Neural progenitor cell (in vitro differentiated cells): Measurements from ENCODE around the gene B3GNT9. TPM values are rescaled to one million over a fixed set of nuclear protein-coding genes. Genes with fewer than 3 reads are reported as not detected.

Source experiments
- DNase-seq: peaks from one replicate; pipeline ENCODE4 v3.0.0-alpha.2; 2016; ENCODE audit warnings: low spot score
- H2AFZ ChIP-seq: fragments of 200-600 bp; sonication (generic); replicated peaks from 2 replicates; pipeline ENCODE4 v1.6.1; 2016; ENCODE audit warnings: antibody characterized with exemption
- H3F3A ChIP-seq: fragments of 200-600 bp; sonication (generic); 2 replicates; pipeline ENCODE4 v1.6.1; 2016; ENCODE audit warnings: antibody characterized with exemption, low read depth
- H3K27ac ChIP-seq: fragments of 200-600 bp; sonication (generic); 2 replicates; pipeline ENCODE4 v1.5.1; 2016; ENCODE audit warnings: mild to moderate bottlenecking
- H3K27me3 ChIP-seq: fragments of 200-600 bp; sonication (generic); 2 replicates; pipeline ENCODE4 v1.6.1; 2016; ENCODE audit warnings: mild to moderate bottlenecking, moderate library complexity
- H3K36me3 ChIP-seq: fragments of 200-600 bp; sonication (generic); 2 replicates; pipeline ENCODE4 v1.5.1; 2016
- H3K4me1 ChIP-seq: fragments of 200-600 bp; sonication (generic); 2 replicates; pipeline ENCODE4 v1.6.1; 2016; ENCODE audit warnings: mixed run types
- H3K4me2 ChIP-seq: fragments of 200-600 bp; sonication (generic); 2 replicates; pipeline ENCODE4 v1.6.1; 2016
- H3K4me3 ChIP-seq: fragments of 200-600 bp; sonication (generic); 2 replicates; pipeline ENCODE4 v1.5.1; 2016
- H3K79me2 ChIP-seq: fragments of 200-600 bp; sonication (generic); 2 replicates; pipeline ENCODE4 v1.6.1; 2016; ENCODE audit warnings: low read depth
- H3K9ac ChIP-seq: fragments of 200-600 bp; sonication (generic); 2 replicates; pipeline ENCODE4 v1.6.1; 2016
- H3K9me3 ChIP-seq: fragments of 200-600 bp; sonication (generic); 2 replicates; pipeline ENCODE4 v1.5.1; 2016; ENCODE audit warnings: low read depth
- H4K20me1 ChIP-seq: fragments of 200-600 bp; sonication (generic); 2 replicates; pipeline ENCODE4 v1.6.1; 2016; ENCODE audit warnings: low read depth
- H3K27ac Mint-ChIP-seq: 3 replicates; pipeline ENCODE4 v1.8.0; 2021; ENCODE audit warnings: mixed read lengths
- H3K27me3 Mint-ChIP-seq: 2 replicates; pipeline ENCODE4 v1.8.0; 2022; ENCODE audit warnings: low read depth, mild to moderate bottlenecking, inconsistent platforms, moderate library complexity, mixed read lengths; ENCODE audit not compliant: insufficient read depth
- H3K36me3 Mint-ChIP-seq: 3 replicates; pipeline ENCODE4 v1.8.0; 2021; ENCODE audit warnings: mixed read lengths
- H3K4me1 Mint-ChIP-seq: 3 replicates; pipeline ENCODE4 v1.8.0; 2021; ENCODE audit warnings: mixed read lengths
- H3K4me3 Mint-ChIP-seq: 3 replicates; pipeline ENCODE4 v1.8.0; 2021; ENCODE audit warnings: mild to moderate bottlenecking, moderate library complexity, mixed read lengths
- H3K9me3 Mint-ChIP-seq: 3 replicates; pipeline ENCODE4 v1.8.0; 2020; ENCODE audit warnings: mixed read lengths
- EZH2 ChIP-seq: fragments of 200-600 bp; sonication (generic); IDR thresholded peaks from 2 replicates; pipeline ENCODE4 v1.6.1; 2017; ENCODE audit warnings: antibody characterized with exemption, mild to moderate bottlenecking, moderate library complexity
- EZH2phosphoT487 ChIP-seq: fragments of 200-600 bp; sonication (generic); IDR thresholded peaks from 2 replicates; pipeline ENCODE4 v1.6.1; 2017; ENCODE audit warnings: antibody characterized with exemption
- total RNA-seq: library from RNA; depleted of rRNA; stranded (reverse); fragments of >200 nt; gene quantifications from 2 replicates; pipeline ENCODE4 v1.2.3, GENCODE V29; 2015; ENCODE audit warnings: low replicate concordance
- TF ChIP-seq, protein P1 (sequence below): fragments of 200-600 bp; sonication (generic); IDR thresholded peaks from 2 replicates; pipeline ENCODE4 v1.5.1; 2017; ENCODE audit warnings: antibody characterized with exemption, mild to moderate bottlenecking

The B3GNT9 gene
- total RNA-seq, 1 donor from 2014 or later, result 2.6 TPM

DNA sequence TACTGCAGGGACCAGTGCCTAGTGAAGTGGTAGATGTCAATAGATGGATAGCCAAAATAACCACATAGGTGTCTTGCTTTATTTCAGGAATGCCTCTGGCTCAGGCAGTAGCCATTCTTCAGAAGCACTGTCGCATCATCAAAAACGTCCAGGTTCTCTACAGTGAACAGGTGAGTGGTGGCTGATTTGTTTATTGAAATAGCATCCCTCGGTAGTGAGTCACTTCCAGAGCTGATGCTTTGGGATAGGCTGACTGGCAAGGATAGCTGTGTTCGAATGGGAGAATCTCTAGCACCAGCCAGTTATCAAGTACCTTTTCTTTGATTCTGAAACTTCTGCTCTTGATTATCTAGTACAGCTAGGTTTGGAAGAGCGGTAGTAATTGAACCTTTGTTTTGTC lies 30.8 kb downstream of the B3GNT9 start:
- Histone ChIP-seq H3K9me3 (no peaks in the 10 kb centered on the region), H3K4me1 (no peaks in the 10 kb centered on the region), H3K36me3 (no peaks in the 10 kb centered on the region), H4K20me1 (peaks cover 7% of the 10 kb centered on the region), H3K9ac (no peak overlapping the region), H3K79me2 (peaks cover 17% of the 10 kb centered on the region), H3K27me3 (no peaks in the 10 kb centered on the region), H3K4me2 (no peak overlapping the region), H3K4me3 (no peak overlapping the region), H3K27ac (no peak overlapping the region), H3F3A (no peaks in the 10 kb centered on the region), H2AFZ (no peak overlapping the region)
- Mint-ChIP-seq H3K27me3 (no peaks in the 10 kb centered on the region), H3K4me3 (no peak overlapping the region), H3K4me1 (no peaks in the 10 kb centered on the region), H3K27ac (no peak overlapping the region), H3K36me3 (peaks cover 8% of the 10 kb centered on the region), H3K9me3 (no peaks in the 10 kb centered on the region)
- no peak for DNase-seq
- TF ChIP-seq, protein P1, sequence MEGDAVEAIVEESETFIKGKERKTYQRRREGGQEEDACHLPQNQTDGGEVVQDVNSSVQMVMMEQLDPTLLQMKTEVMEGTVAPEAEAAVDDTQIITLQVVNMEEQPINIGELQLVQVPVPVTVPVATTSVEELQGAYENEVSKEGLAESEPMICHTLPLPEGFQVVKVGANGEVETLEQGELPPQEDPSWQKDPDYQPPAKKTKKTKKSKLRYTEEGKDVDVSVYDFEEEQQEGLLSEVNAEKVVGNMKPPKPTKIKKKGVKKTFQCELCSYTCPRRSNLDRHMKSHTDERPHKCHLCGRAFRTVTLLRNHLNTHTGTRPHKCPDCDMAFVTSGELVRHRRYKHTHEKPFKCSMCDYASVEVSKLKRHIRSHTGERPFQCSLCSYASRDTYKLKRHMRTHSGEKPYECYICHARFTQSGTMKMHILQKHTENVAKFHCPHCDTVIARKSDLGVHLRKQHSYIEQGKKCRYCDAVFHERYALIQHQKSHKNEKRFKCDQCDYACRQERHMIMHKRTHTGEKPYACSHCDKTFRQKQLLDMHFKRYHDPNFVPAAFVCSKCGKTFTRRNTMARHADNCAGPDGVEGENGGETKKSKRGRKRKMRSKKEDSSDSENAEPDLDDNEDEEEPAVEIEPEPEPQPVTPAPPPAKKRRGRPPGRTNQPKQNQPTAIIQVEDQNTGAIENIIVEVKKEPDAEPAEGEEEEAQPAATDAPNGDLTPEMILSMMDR, result no peak
- TF ChIP-seq EZH2phosphoT487 (no peak), EZH2 (no peak)

DNA sequence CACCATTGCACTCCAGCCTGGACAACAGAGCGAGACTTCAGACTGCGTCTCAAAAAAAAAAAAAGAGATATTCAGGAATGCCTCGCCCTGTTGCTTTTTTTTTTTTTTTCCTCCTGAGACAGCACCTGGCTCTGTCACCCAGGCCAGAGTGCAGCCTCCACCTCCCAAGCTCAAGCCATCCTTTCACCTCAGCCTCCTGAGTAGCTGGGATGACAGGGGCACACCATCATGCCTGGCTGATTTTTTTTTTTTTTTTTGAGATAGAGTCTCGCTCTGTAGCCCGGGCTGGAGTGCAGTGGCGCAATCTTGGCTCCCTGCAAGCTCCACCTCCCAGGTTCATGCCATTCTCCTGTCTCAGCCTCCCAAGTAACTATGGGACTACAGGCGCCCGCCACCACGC lies 33.1 kb downstream of the B3GNT9 start:
- no peaks in the 10 kb centered on the region for H3K4me1 Mint-ChIP-seq
- Histone ChIP-seq H3K79me2 (peaks cover 38% of the 10 kb centered on the region), H3K9me3 (no peaks in the 10 kb centered on the region), H3K4me3 (no peak overlapping the region), H4K20me1 (peaks cover 7% of the 10 kb centered on the region), H3K36me3 (no peaks in the 10 kb centered on the region), H3K4me2 (no peak overlapping the region), H3K4me1 (no peaks in the 10 kb centered on the region), H3F3A (no peaks in the 10 kb centered on the region), H3K9ac (no peak overlapping the region), H2AFZ (no peak overlapping the region), H3K27ac (no peak overlapping the region), H3K27me3 (no peaks in the 10 kb centered on the region)
- TF ChIP-seq EZH2phosphoT487 (no peak), EZH2 (no peak)
- TF ChIP-seq, protein P1, result no peak
- DNase-seq, result no peak
- H3K36me3 Mint-ChIP-seq, result peaks cover 6% of the 10 kb centered on the region
- H3K4me3 Mint-ChIP-seq, result no peak overlapping the region
- H3K9me3 Mint-ChIP-seq, result no peaks in the 10 kb centered on the region
- H3K27ac Mint-ChIP-seq, result no peak overlapping the region
- no peaks in the 10 kb centered on the region for H3K27me3 Mint-ChIP-seq

DNA sequence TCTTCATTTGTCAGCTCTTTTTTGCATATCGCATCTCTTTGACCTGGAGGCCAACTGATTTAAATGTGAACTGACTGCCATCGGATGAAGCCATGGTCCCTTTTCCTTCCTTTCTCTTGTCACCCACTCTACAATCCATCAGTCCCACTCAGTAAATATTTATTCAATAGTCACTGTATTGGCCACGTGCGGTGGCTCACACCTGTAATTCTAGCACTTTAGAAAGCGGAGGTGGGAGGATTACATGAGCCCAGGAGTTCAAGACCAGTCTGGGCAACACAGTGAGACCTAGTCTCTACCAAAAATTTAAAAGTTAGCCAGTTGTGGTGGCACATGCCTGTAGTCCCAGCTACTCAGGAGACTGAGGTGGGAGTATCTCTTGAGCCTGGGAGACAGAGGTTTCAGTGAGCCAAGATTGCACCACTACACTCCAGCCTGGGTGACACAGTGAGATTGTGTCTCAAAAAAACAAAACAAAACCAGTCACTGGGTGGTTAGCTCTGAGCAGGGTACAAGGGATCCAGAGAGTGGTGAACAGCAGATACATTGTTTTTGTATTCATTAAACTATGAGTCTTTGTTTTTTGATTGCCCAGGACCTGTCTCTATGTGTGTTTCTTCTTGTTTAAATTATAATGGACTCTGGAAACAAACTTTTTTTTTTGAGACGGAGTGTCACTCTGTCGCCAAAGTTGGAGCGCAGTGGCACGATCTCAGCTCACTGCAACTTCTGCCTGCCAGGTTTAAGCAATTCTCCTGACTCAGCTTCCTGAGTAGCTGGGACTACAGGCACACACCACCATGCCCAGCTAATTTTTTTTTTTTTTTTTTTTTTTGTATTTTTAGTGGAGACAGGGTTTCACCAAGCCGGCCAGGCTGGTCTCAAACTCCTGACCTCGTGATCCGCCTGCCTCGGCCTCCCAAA lies 34.1 kb downstream of the B3GNT9 start:
- Mint-ChIP-seq H3K27ac (no peak overlapping the region), H3K9me3 (no peaks in the 10 kb centered on the region), H3K36me3 (peaks cover 4% of the 10 kb centered on the region), H3K27me3 (no peaks in the 10 kb centered on the region), H3K4me1 (no peaks in the 10 kb centered on the region), H3K4me3 (no peak overlapping the region)
- Histone ChIP-seq H4K20me1 (peaks cover 10% of the 10 kb centered on the region), H3F3A (no peaks in the 10 kb centered on the region), H3K4me1 (no peaks in the 10 kb centered on the region), H3K4me2 (no peak overlapping the region), H2AFZ (no peak overlapping the region), H3K36me3 (no peaks in the 10 kb centered on the region), H3K27ac (no peak overlapping the region), H3K4me3 (no peak overlapping the region), H3K9ac (no peak overlapping the region), H3K9me3 (no peaks in the 10 kb centered on the region), H3K79me2 (peaks cover 49% of the 10 kb centered on the region), H3K27me3 (no peaks in the 10 kb centered on the region)
- no peak for DNase-seq
- no peak for TF ChIP-seq EZH2
- TF ChIP-seq, protein P1, result no peak
- no peak for TF ChIP-seq EZH2phosphoT487
